ENCODE results near the gene CCL7.

The CCL7 gene

DNA sequence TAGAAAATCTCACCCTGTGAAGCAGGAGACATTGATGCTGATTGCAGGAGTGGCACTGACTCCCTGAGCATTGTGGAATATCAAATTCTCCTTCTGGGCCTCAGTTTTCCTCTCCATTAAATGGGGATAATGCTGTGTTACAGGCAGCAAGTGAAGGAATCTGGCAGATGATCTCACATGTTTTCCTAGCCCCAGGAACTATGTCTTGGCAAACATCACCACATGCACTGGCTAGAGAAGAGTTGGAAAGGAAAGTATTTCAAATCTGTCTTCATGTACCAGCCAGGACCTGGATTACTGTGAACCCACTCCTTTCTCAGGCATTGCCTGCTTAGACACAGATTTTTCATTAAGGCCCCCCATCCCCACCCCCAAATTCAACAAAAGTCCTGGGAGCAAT is 35.6 kb downstream of the CCL7 start:
- Histone ChIP-seq H3K9me3 (ENCODE audit: low read length) (no peaks in the 10 kb centered on the region), H2AFZ (ENCODE audit: low read depth, low read length) (no peak overlapping the region), H3K27me3 (ENCODE audit: insufficient read depth, low read length) (no peaks in the 10 kb centered on the region), H3K36me3 (ENCODE audit: insufficient read depth, low read length) (no peaks in the 10 kb centered on the region), H3K4me1 (ENCODE audit: insufficient read depth, low read length) (no peaks in the 10 kb centered on the region), H3K4me3 (ENCODE audit: low read length) (no peak overlapping the region)

- no peak overlapping the region for H3K4me3 ChIP-seq (ENCODE audit: low read length)
- H3K36me3 ChIP-seq (ENCODE audit: insufficient read depth, low read length), result no peaks in the 10 kb centered on the region
- no peaks in the 10 kb centered on the region for H3K27me3 ChIP-seq (ENCODE audit: insufficient read depth, low read length)
- no peak overlapping the region for H2AFZ ChIP-seq (ENCODE audit: low read depth, low read length)
- no peaks in the 10 kb centered on the region for H3K4me1 ChIP-seq (ENCODE audit: insufficient read depth, low read length)
- no peaks in the 10 kb centered on the region for H3K9me3 ChIP-seq (ENCODE audit: low read length)
These were observed 36.4 kb downstream of the CCL7 start for GRCh38 chr17:34306466-34306865.

GRCh38 chr17:34307110-34307509 is 37.1 kb downstream of the CCL7 start:
- Histone ChIP-seq H3K4me3 (ENCODE audit: low read length) (no peak overlapping the region), H3K36me3 (ENCODE audit: insufficient read depth, low read length) (no peaks in the 10 kb centered on the region), H3K27me3 (ENCODE audit: insufficient read depth, low read length) (no peaks in the 10 kb centered on the region), H2AFZ (ENCODE audit: low read depth, low read length) (no peak overlapping the region), H3K4me1 (ENCODE audit: insufficient read depth, low read length) (no peaks in the 10 kb centered on the region), H3K9me3 (ENCODE audit: low read length) (no peaks in the 10 kb centered on the region)

GRCh38 chr17:34308371-34308770 is 38.4 kb downstream of the CCL7 start:
- Histone ChIP-seq H3K9me3 (ENCODE audit: low read length) (no peaks in the 10 kb centered on the region), H3K27me3 (ENCODE audit: insufficient read depth, low read length) (no peaks in the 10 kb centered on the region), H3K4me1 (ENCODE audit: insufficient read depth, low read length) (no peaks in the 10 kb centered on the region), H3K36me3 (ENCODE audit: insufficient read depth, low read length) (no peaks in the 10 kb centered on the region), H2AFZ (ENCODE audit: low read depth, low read length) (no peak overlapping the region), H3K4me3 (ENCODE audit: low read length) (no peak overlapping the region)

GRCh38 chr17:34311291-34311690 is 41.3 kb downstream of the CCL7 start:
- no peaks in the 10 kb centered on the region for H3K4me1 ChIP-seq (ENCODE audit: insufficient read depth, low read length)
- no peaks in the 10 kb centered on the region for H3K9me3 ChIP-seq (ENCODE audit: low read length)
- no peak overlapping the region for H2AFZ ChIP-seq (ENCODE audit: low read depth, low read length)
- H3K36me3 ChIP-seq (ENCODE audit: insufficient read depth, low read length), result no peaks in the 10 kb centered on the region
- H3K4me3 ChIP-seq (ENCODE audit: low read length), result no peak overlapping the region
- no peaks in the 10 kb centered on the region for H3K27me3 ChIP-seq (ENCODE audit: insufficient read depth, low read length)

DNA sequence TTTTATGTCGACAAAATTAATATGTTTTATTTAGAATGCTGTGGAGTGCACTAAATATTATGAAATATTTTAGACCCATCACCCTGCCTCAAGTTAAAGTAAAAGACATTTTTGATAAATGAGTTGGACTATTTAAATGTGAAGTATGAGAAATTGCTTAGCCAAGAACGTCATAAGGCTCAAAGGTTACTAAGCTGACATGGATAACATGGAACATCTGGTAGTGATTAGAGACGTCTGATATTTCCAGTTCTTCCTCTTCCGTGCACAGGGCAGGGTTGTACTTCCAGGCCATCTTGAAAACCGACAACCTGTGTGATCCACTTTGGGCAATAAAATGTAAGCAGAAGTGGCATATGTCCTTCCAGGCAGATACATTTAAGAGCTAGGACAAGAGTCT is 42.1 kb downstream of the CCL7 start:
- H2AFZ ChIP-seq (ENCODE audit: low read depth, low read length), result no peak overlapping the region
- H3K9me3 ChIP-seq (ENCODE audit: low read length), result no peaks in the 10 kb centered on the region
- H3K36me3 ChIP-seq (ENCODE audit: insufficient read depth, low read length), result no peaks in the 10 kb centered on the region
- H3K27me3 ChIP-seq (ENCODE audit: insufficient read depth, low read length), result no peaks in the 10 kb centered on the region
- H3K4me1 ChIP-seq (ENCODE audit: insufficient read depth, low read length), result no peaks in the 10 kb centered on the region
- no peak overlapping the region for H3K4me3 ChIP-seq (ENCODE audit: low read length)

DNA sequence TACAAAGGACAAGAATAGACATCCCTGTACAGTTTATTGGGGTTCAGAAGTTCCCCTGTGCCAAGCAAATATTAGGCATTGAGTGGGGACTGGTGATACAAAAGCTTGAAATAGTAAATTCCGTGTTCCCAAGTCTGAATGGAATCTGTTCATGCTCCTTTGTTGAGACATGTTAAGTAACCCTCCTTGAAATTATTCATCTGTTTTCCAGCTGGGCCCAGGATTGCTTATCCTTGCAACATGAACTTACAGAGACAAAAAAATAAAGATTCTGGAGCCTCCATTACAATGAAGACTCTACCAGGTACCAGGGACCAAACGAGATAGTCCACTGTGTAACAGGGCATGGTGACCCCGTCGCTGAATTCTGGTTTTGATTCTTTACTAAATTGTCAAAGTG is 43.1 kb downstream of the CCL7 start:
- H3K4me1 ChIP-seq (ENCODE audit: insufficient read depth, low read length), result no peaks in the 10 kb centered on the region
- no peak overlapping the region for H3K4me3 ChIP-seq (ENCODE audit: low read length)
- no peaks in the 10 kb centered on the region for H3K36me3 ChIP-seq (ENCODE audit: insufficient read depth, low read length)
- H2AFZ ChIP-seq (ENCODE audit: low read depth, low read length), result no peak overlapping the region
- no peaks in the 10 kb centered on the region for H3K27me3 ChIP-seq (ENCODE audit: insufficient read depth, low read length)
- no peaks in the 10 kb centered on the region for H3K9me3 ChIP-seq (ENCODE audit: low read length)

GRCh38 chr17:34314279-34314678 is 44.3 kb downstream of the CCL7 start:
- Histone ChIP-seq H3K9me3 (ENCODE audit: low read length) (no peaks in the 10 kb centered on the region), H3K36me3 (ENCODE audit: insufficient read depth, low read length) (no peaks in the 10 kb centered on the region), H3K4me1 (ENCODE audit: insufficient read depth, low read length) (no peaks in the 10 kb centered on the region), H3K4me3 (ENCODE audit: low read length) (no peak overlapping the region), H3K27me3 (ENCODE audit: insufficient read depth, low read length) (no peaks in the 10 kb centered on the region), H2AFZ (ENCODE audit: low read depth, low read length) (no peak overlapping the region)

- no peaks in the 10 kb centered on the region for H3K36me3 ChIP-seq (ENCODE audit: insufficient read depth, low read length)
- no peak overlapping the region for H2AFZ ChIP-seq (ENCODE audit: low read depth, low read length)
- H3K9me3 ChIP-seq (ENCODE audit: low read length), result no peaks in the 10 kb centered on the region
- no peaks in the 10 kb centered on the region for H3K4me1 ChIP-seq (ENCODE audit: insufficient read depth, low read length)
- H3K27me3 ChIP-seq (ENCODE audit: insufficient read depth, low read length), result no peaks in the 10 kb centered on the region
- H3K4me3 ChIP-seq (ENCODE audit: low read length), result no peak overlapping the region
These were observed 48.5 kb downstream of the CCL7 start for GRCh38 chr17:34318474-34318873.

- Histone ChIP-seq H2AFZ (ENCODE audit: low read depth, low read length) (no peak within 1 kb of the TSS), H3K9me3 (ENCODE audit: low read length) (no peaks in the 10 kb centered on the region)
These were observed 49.0 kb downstream of the CCL7 start, which contains the start of gene CCL8 for GRCh38 chr17:34319039-34319483. CCL8 (plus strand) TSS chr17:34319435; CDS start chr17:34319502, 67 bp downstream.

More at GRCh38 chr17:34319039-34319483, 49.0 kb downstream of the CCL7 start, which contains the start of gene CCL8:
- Histone ChIP-seq H3K27me3 (ENCODE audit: insufficient read depth, low read length) (no peaks in the 10 kb centered on the region), H3K4me1 (ENCODE audit: insufficient read depth, low read length) (no peaks in the 10 kb centered on the region), H3K36me3 (ENCODE audit: insufficient read depth, low read length) (no peaks in the 10 kb centered on the region), H3K4me3 (ENCODE audit: low read length) (no peak within 1 kb of the TSS)
